GM12892 (cell line): Measurements from ENCODE around the gene B4GALT4.

ENCODE experiments used
- POLR2A ChIP-seq: IDR thresholded peaks from 2 replicates; pipeline ENCODE4 v1.6.1; 2011; ENCODE audit warnings: low read depth, low read length, control low read depth
- POLR2AphosphoS5 ChIP-seq: IDR thresholded peaks from 2 replicates; pipeline ENCODE4 v1.6.1; 2011; ENCODE audit warnings: low read depth, low read length, control low read depth
- TAF1 ChIP-seq: IDR thresholded peaks from 2 replicates; pipeline ENCODE4 v1.6.1; 2011; ENCODE audit warnings: low read depth, mild to moderate bottlenecking, control low read depth, low read length, borderline replicate concordance

- TF ChIP-seq TAF1 = no peak
- TF ChIP-seq POLR2A = no peak
- no peak for TF ChIP-seq POLR2AphosphoS5
Measured at GRCh38 chr3:119173325-119173724, 67.4 kb downstream of the B4GALT4 start, which contains the start of gene UPK1B.
